Epithelial cell of esophagus (primary cell): ENCODE results near the gene ANKFN1.
A peak's percentile ranks its signal among the peaks of the same experiment; 100 is the strongest.
"Not testable (repeated sequence)": the region's sequence is repeated elsewhere in the genome, so short reads cannot be mapped to it uniquely, and the experiment has no call there.

Experiments used
- DNase-seq: peaks from one replicate; pipeline ENCODE4 v3.0.0; 2010; ENCODE audit warnings: low read depth
- H3K4me3 ChIP-seq: 2 replicates; pipeline ENCODE4 v1.5.1; 2011; ENCODE audit warnings: mild to moderate bottlenecking, low read length, control low read depth
- CTCF ChIP-seq: IDR thresholded peaks from 2 replicates; pipeline ENCODE4 v1.5.1; 2011; ENCODE audit warnings: low read depth, mild to moderate bottlenecking, low read length, control low read depth, inconsistent platforms; ENCODE audit not compliant: insufficient read depth; ENCODE audit errors: missing control alignments

The ANKFN1 gene

GRCh38 chr17:56392321-56392720 lies 239.0 kb downstream of the ANKFN1 start:
- no peak for TF ChIP-seq CTCF
- DNase-seq = no peak
- no peak overlapping the region for H3K4me3 ChIP-seq

GRCh38 chr17:56393156-56393555 lies 239.9 kb downstream of the ANKFN1 start:
- H3K4me3 ChIP-seq = no peak overlapping the region
- no peak for TF ChIP-seq CTCF
- DNase-seq = no peak

- TF ChIP-seq CTCF = no peak
- no peak overlapping the region for H3K4me3 ChIP-seq
- DNase-seq = no peak
These were observed 242.5 kb downstream of the ANKFN1 start for GRCh38 chr17:56395787-56396186.

GRCh38 chr17:56407086-56407485 lies 253.8 kb downstream of the ANKFN1 start:
- DNase-seq = no peak
- H3K4me3 ChIP-seq = no peak overlapping the region
- TF ChIP-seq CTCF = no peak

- not testable (repeated sequence) for H3K4me3 ChIP-seq
- peak; percentile 35 for DNase-seq
These were observed 259.1 kb downstream of the ANKFN1 start for GRCh38 chr17:56412356-56412755.

GRCh38 chr17:56416682-56417351 lies 263.5 kb downstream of the ANKFN1 start:
- no peak for TF ChIP-seq CTCF
- DNase-seq = no peak
- H3K4me3 ChIP-seq = no peak overlapping the region

GRCh38 chr17:56424005-56424404 lies 270.7 kb downstream of the ANKFN1 start:
- no peak for DNase-seq
- no peak for TF ChIP-seq CTCF
- no peak overlapping the region for H3K4me3 ChIP-seq
